IPS-15b (cell line): ENCODE results near the gene CYP8B1.

Source experiments
- H3K27me3 ChIP-seq: one replicate; pipeline ENCODE4 v1.6.1; 2013; ENCODE audit warnings: low read length; ENCODE audit not compliant: control insufficient read depth, insufficient read depth
- H3K36me3 ChIP-seq: one replicate; pipeline ENCODE4 v1.6.1; 2013; ENCODE audit warnings: low read length; ENCODE audit not compliant: control insufficient read depth, insufficient read depth
- H3K4me1 ChIP-seq: one replicate; pipeline ENCODE4 v1.6.1; 2013; ENCODE audit warnings: mild to moderate bottlenecking, low read length; ENCODE audit not compliant: control insufficient read depth, insufficient read depth
- H3K4me3 ChIP-seq: one replicate; pipeline ENCODE4 v1.5.1; 2013; ENCODE audit warnings: low read depth, low read length
- H3K9ac ChIP-seq: one replicate; pipeline ENCODE4 v1.6.1; 2013; ENCODE audit warnings: low read depth, mild to moderate bottlenecking, low read length
- H3K9me3 ChIP-seq: one replicate; pipeline ENCODE4 v1.6.1; 2013; ENCODE audit warnings: mild to moderate bottlenecking, low read length; ENCODE audit not compliant: control insufficient read depth, insufficient read depth

The CYP8B1 gene

DNA sequence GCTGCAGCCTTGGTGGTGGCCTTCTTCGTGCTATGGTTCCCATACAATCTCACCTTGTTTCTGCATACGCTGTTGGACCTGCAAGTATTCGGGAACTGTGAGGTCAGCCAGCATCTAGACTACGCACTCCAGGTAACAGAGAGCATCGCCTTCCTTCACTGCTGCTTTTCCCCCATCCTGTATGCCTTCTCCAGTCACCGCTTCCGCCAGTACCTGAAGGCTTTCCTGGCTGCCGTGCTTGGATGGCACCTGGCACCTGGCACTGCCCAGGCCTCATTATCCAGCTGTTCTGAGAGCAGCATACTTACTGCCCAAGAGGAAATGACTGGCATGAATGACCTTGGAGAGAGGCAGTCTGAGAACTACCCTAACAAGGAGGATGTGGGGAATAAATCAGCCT is 10.4 kb downstream of the CYP8B1 start:
- Histone ChIP-seq H3K9ac (no peak overlapping the region), H3K36me3 (no peaks in the 10 kb centered on the region), H3K9me3 (no peaks in the 10 kb centered on the region), H3K4me3 (no peak overlapping the region), H3K27me3 (no peaks in the 10 kb centered on the region), H3K4me1 (no peaks in the 10 kb centered on the region)

DNA sequence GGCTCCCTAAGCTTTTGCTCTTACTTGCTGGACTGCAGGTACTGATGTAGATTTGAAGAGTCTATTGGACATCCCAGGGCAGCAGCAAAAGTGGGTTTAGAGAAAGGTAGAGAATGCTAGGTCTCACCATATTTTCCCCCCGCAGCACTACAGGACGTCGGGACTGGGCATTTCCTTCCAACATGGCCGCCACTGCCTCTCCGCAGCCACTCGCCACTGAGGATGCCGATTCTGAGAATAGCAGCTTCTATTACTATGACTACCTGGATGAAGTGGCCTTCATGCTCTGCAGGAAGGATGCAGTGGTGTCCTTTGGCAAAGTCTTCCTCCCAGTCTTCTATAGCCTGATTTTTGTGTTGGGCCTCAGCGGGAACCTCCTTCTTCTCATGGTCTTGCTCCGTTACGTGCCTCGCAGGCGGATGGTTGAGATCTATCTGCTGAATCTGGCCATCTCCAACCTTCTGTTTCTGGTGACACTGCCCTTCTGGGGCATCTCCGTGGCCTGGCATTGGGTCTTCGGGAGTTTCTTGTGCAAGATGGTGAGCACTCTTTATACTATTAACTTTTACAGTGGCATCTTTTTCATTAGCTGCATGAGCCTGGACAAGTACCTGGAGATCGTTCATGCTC is 11.2 kb downstream of the CYP8B1 start:
- H3K4me3 ChIP-seq = no peak overlapping the region
- H3K27me3 ChIP-seq = no peaks in the 10 kb centered on the region
- no peaks in the 10 kb centered on the region for H3K9me3 ChIP-seq
- H3K4me1 ChIP-seq = no peaks in the 10 kb centered on the region
- H3K36me3 ChIP-seq = no peaks in the 10 kb centered on the region
- H3K9ac ChIP-seq = no peak overlapping the region

- H3K9me3 ChIP-seq = no peaks in the 10 kb centered on the region
- no peak overlapping the region for H3K9ac ChIP-seq
- H3K27me3 ChIP-seq = no peaks in the 10 kb centered on the region
Observed at GRCh38 chr3:42856544-42856943, 19.1 kb downstream of the CYP8B1 start.

GRCh38 chr3:42855547-42856380 is 19.9 kb downstream of the CYP8B1 start:
- no peak overlapping the region for H3K4me3 ChIP-seq
- no peak overlapping the region for H3K9ac ChIP-seq
- no peaks in the 10 kb centered on the region for H3K27me3 ChIP-seq
- no peaks in the 10 kb centered on the region for H3K9me3 ChIP-seq
- no peaks in the 10 kb centered on the region for H3K36me3 ChIP-seq
- no peaks in the 10 kb centered on the region for H3K4me1 ChIP-seq

More at GRCh38 chr3:42856544-42856943, 19.1 kb downstream of the CYP8B1 start:
- Histone ChIP-seq H3K4me3 (no peak overlapping the region), H3K4me1 (no peaks in the 10 kb centered on the region), H3K36me3 (no peaks in the 10 kb centered on the region)

GRCh38 chr3:42855219-42855546 is 20.5 kb downstream of the CYP8B1 start:
- Histone ChIP-seq H3K9me3 (no peaks in the 10 kb centered on the region), H3K36me3 (no peaks in the 10 kb centered on the region), H3K4me3 (no peak overlapping the region), H3K27me3 (no peaks in the 10 kb centered on the region), H3K4me1 (no peaks in the 10 kb centered on the region), H3K9ac (no peak overlapping the region)

DNA sequence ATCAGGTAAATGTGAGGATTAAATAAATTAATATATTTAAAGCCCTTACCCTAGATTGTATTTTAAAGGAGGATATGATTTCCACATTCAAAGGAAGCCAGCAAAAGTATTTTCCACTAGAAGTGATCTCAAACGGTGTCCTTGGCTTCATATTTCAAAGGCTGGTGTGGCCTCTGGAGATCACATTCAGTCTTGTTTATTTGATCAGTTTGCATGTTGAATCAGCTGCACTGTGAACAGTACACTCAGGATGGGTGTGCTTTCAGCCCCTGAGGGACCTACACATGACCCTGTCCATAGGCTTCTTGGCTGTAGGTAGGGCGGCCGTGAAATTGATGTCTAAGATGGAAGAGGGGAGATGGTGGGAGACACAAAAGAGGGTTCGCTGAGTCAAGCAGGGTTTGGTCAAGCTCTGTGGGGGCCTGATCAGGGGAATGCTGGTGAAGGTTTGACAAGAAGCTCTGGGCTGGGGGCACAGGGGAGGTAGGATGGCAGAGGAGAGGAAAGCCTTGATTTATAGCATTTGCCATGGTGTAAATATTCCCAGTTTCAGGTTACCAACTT is 21.9 kb downstream of the CYP8B1 start:
- H3K9me3 ChIP-seq = no peaks in the 10 kb centered on the region
- H3K27me3 ChIP-seq = no peaks in the 10 kb centered on the region
- H3K9ac ChIP-seq = no peak overlapping the region
- no peaks in the 10 kb centered on the region for H3K4me1 ChIP-seq
- H3K4me3 ChIP-seq = no peak overlapping the region
- H3K36me3 ChIP-seq = no peaks in the 10 kb centered on the region

GRCh38 chr3:42853056-42853455 is 22.6 kb downstream of the CYP8B1 start:
- Histone ChIP-seq H3K4me3 (no peak overlapping the region), H3K27me3 (no peaks in the 10 kb centered on the region), H3K4me1 (no peaks in the 10 kb centered on the region), H3K9ac (no peak overlapping the region), H3K36me3 (no peaks in the 10 kb centered on the region), H3K9me3 (no peaks in the 10 kb centered on the region)

DNA sequence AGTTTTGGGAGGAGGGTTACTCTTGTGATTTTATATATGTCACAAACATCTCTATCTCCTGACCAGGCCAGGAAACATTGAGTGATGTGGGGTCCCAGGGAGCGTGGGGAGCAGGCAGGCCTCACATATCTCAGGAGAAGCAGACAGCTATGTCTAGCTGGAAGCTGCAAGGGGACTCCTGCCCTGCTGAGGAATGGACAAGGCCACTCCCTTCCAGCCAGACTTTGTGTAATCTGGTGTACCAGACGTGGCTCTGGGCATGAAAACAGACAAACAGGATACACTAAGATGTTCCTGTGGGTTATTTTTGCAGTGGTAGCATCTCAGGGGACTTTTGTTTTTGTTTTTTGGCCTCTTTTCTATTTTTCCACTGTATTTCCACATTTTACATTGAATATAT is 23.2 kb downstream of the CYP8B1 start:
- Histone ChIP-seq H3K4me3 (no peak overlapping the region), H3K9me3 (no peaks in the 10 kb centered on the region), H3K27me3 (no peaks in the 10 kb centered on the region), H3K9ac (no peak overlapping the region), H3K4me1 (no peaks in the 10 kb centered on the region), H3K36me3 (no peaks in the 10 kb centered on the region)

GRCh38 chr3:42851228-42851834 is 24.3 kb downstream of the CYP8B1 start:
- Histone ChIP-seq H3K9ac (no peak overlapping the region), H3K4me1 (no peaks in the 10 kb centered on the region), H3K4me3 (no peak overlapping the region), H3K27me3 (no peaks in the 10 kb centered on the region), H3K9me3 (no peaks in the 10 kb centered on the region), H3K36me3 (no peaks in the 10 kb centered on the region)

- Histone ChIP-seq H3K9me3 (no peaks in the 10 kb centered on the region), H3K27me3 (no peaks in the 10 kb centered on the region), H3K9ac (no peak overlapping the region), H3K4me3 (no peak overlapping the region), H3K4me1 (no peaks in the 10 kb centered on the region), H3K36me3 (no peaks in the 10 kb centered on the region)
Observed at GRCh38 chr3:42850263-42850662, 25.4 kb downstream of the CYP8B1 start.

DNA sequence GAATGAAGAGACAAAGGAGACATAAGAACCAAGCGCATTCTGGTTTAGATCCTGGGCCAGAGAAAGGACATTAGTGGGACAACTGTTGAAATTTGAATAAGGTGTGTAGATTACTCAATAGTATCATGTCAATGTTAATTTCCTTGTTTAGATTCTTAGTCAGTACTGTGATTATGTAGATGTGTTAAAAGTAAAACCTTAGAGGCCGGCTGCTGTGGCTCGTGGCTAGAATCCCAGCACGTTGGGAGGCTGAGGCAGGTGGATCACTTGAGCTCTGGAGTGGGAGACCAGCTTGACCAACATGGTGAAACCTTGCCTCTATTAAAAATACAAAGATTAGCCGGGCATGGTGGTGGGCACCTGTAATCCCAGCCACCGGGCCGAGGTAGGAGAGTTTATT is 26.7 kb downstream of the CYP8B1 start:
- no peak overlapping the region for H3K4me3 ChIP-seq
- H3K9ac ChIP-seq = no peak overlapping the region
- H3K36me3 ChIP-seq = no peaks in the 10 kb centered on the region
- H3K9me3 ChIP-seq = no peaks in the 10 kb centered on the region
- no peaks in the 10 kb centered on the region for H3K4me1 ChIP-seq
- H3K27me3 ChIP-seq = no peaks in the 10 kb centered on the region

DNA sequence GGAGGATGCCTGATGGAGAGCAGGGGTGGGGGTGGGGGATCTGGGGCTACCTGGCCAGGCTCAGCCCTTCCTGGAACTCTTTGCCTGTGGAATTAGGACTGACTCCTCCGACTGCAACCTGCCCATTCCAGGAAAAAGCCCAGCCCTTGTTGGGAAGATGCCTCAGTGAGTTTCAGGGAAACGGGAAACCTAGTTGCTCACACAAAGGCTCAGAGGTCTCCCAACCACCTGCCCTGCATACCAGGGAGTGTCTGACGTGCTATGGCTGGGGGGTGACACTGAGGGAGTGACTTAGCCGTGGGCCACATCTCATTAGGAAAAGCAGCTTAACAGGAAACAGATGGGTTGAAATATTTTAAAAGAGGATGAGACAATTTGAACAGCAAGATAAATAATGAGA is 27.9 kb downstream of the CYP8B1 start:
- Histone ChIP-seq H3K9me3 (no peaks in the 10 kb centered on the region), H3K4me1 (no peaks in the 10 kb centered on the region), H3K36me3 (no peaks in the 10 kb centered on the region), H3K9ac (no peak overlapping the region), H3K4me3 (no peak overlapping the region), H3K27me3 (no peaks in the 10 kb centered on the region)
